Panc1 (cell line): ENCODE results near the gene FANCI. TPM values are rescaled to one million over a fixed set of nuclear protein-coding genes. Genes with fewer than 3 reads are reported as not detected.

Source experiments
- ATAC-seq: fragments of 200-7000 bp; cut with Tn5 transposase; 2 replicates; pipeline ENCODE4 v1.9.1; 2020; ENCODE audit warnings: mild to moderate bottlenecking, moderate library complexity
- BruUV-seq: library from RNA; stranded (reverse); fragments of 400-500 nt; replicated peaks from 2 replicates; lab custom pipeline; 2021; lab: Mats Ljungman, UMichigan
- CTCF ChIA-PET: fragments of 300-600 bp; sonication (Branson Sonifier 250); formaldehyde crosslinking; loops from one replicate; lab custom pipeline; 2022; ENCODE audit warnings: antibody characterized with exemption; lab: Charles Lee
- POLR2A ChIA-PET: fragments of 300-600 bp; sonication (Branson Sonifier 250); formaldehyde crosslinking; loops from one replicate; lab custom pipeline; 2022; ENCODE audit warnings: antibody characterized with exemption; lab: Charles Lee
- DNase-seq: peaks from one replicate; pipeline ENCODE4 v3.0.0-alpha.2; 2010; ENCODE audit warnings: low read depth, low spot score
- H3K27ac ChIP-seq: 2 replicates; pipeline ENCODE4 v1.5.1; 2011; ENCODE audit warnings: mild to moderate bottlenecking, low read length, inconsistent platforms
- H3K27me3 ChIP-seq: fragments of 200-500 bp; sonication (Bioruptor generic); 2 replicates; pipeline ENCODE4 v1.6.0; 2014; ENCODE audit warnings: low read length, inconsistent platforms; ENCODE audit not compliant: control insufficient read depth, insufficient read depth
- H3K36me3 ChIP-seq: fragments of 200-500 bp; sonication (Bioruptor generic); 2 replicates; pipeline ENCODE4 v1.5.1; 2014; ENCODE audit warnings: inconsistent platforms, mild to moderate bottlenecking, low read length, moderate library complexity; ENCODE audit not compliant: control insufficient read depth, insufficient read depth
- H3K4me1 ChIP-seq: 2 replicates; pipeline ENCODE4 v1.5.1; 2011; ENCODE audit warnings: inconsistent platforms, mild to moderate bottlenecking, low read length, moderate library complexity; ENCODE audit not compliant: control insufficient read depth, insufficient read depth
- H3K4me3 ChIP-seq, 2 experiments: 2 replicates each; pipeline ENCODE4 v1.5.1; 2011 to 2012; ENCODE audit warnings: low read depth in 2 of 2, low read length in 2 of 2, mild to moderate bottlenecking in 2 of 2, inconsistent platforms in 1 of 2, moderate library complexity in 1 of 2
- H3K9me3 ChIP-seq: fragments of 200-500 bp; sonication (Bioruptor generic); 2 replicates; pipeline ENCODE4 v1.5.1; 2014; ENCODE audit warnings: low read depth, mild to moderate bottlenecking, inconsistent platforms, low read length, moderate library complexity; ENCODE audit not compliant: control insufficient read depth, insufficient read depth
- CTCF ChIP-seq: fragments of 450-650 bp; IDR thresholded peaks from 2 replicates; pipeline ENCODE4 v1.5.1; 2017; ENCODE audit warnings: mild to moderate bottlenecking
- POLR2AphosphoS5 ChIP-seq: IDR thresholded peaks from 2 replicates; pipeline ENCODE4 v1.6.1; 2012; ENCODE audit warnings: mild to moderate bottlenecking, low read depth, low read length, moderate library complexity
- SIN3A ChIP-seq: IDR thresholded peaks from 2 replicates; pipeline ENCODE4 v1.6.1; 2012; ENCODE audit warnings: low read depth, mild to moderate bottlenecking, low read length, moderate library complexity, borderline replicate concordance; ENCODE audit not compliant: insufficient read depth
- TCF7L2 ChIP-seq: IDR thresholded peaks from 2 replicates; pipeline ENCODE4 v1.6.1; 2011; ENCODE audit warnings: mild to moderate bottlenecking, low read depth, low read length, inconsistent platforms
- in situ Hi-C: cut with HindIII; loops from 2 replicates; pipeline ENCODE4 v1.10.0; 2016; ENCODE audit warnings: low sequenced_read_pairs, low pct_unique_long_range_greater_than_20kb
- intact Hi-C: fragments of 100-400 bp; cut with micrococcal nuclease; formaldehyde crosslinking; loops from one replicate; pipeline ENCODE4 v1.10.0; 2022; ENCODE audit not compliant: unreplicated experiment
- total RNA-seq: library from RNA; stranded (reverse); gene quantifications from one replicate; pipeline ENCODE4 v1.2.1, GENCODE V29; 2021; ENCODE audit not compliant: unreplicated experiment
- TF ChIP-seq, protein P1 (sequence below), 2 experiments: IDR thresholded peaks; 2 replicates each; pipeline ENCODE4 v1.6.1; 2011 to 2012; ENCODE audit warnings: low read depth in 2 of 2, control low read depth in 1 of 2, low read length in 1 of 2, mild to moderate bottlenecking in 1 of 2, moderate library complexity in 1 of 2; ENCODE audit not compliant: insufficient read depth in 1 of 2

Gene FANCI
- total RNA-seq, 1 experiment from 2014 or later = 96.2 TPM

- in situ Hi-C loops (no loop called here), intact Hi-C loops (no loop called here)
- no peak for TF ChIP-seq POLR2AphosphoS5
- TF ChIP-seq CTCF = no peak
- TF ChIP-seq SIN3A = no peak
- TF ChIP-seq, protein P1, sequence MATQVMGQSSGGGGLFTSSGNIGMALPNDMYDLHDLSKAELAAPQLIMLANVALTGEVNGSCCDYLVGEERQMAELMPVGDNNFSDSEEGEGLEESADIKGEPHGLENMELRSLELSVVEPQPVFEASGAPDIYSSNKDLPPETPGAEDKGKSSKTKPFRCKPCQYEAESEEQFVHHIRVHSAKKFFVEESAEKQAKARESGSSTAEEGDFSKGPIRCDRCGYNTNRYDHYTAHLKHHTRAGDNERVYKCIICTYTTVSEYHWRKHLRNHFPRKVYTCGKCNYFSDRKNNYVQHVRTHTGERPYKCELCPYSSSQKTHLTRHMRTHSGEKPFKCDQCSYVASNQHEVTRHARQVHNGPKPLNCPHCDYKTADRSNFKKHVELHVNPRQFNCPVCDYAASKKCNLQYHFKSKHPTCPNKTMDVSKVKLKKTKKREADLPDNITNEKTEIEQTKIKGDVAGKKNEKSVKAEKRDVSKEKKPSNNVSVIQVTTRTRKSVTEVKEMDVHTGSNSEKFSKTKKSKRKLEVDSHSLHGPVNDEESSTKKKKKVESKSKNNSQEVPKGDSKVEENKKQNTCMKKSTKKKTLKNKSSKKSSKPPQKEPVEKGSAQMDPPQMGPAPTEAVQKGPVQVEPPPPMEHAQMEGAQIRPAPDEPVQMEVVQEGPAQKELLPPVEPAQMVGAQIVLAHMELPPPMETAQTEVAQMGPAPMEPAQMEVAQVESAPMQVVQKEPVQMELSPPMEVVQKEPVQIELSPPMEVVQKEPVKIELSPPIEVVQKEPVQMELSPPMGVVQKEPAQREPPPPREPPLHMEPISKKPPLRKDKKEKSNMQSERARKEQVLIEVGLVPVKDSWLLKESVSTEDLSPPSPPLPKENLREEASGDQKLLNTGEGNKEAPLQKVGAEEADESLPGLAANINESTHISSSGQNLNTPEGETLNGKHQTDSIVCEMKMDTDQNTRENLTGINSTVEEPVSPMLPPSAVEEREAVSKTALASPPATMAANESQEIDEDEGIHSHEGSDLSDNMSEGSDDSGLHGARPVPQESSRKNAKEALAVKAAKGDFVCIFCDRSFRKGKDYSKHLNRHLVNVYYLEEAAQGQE (IDR thresholded peaks at IDR 0.05; ENCODE audit: insufficient read depth in 1 of 2, low read depth in 2 of 2, low read length in 1 of 2) = no peak
- no peak for TF ChIP-seq TCF7L2
- H3K27ac ChIP-seq = no peak overlapping the region
- no peaks in the 10 kb centered on the region for H3K9me3 ChIP-seq
- DNase-seq (no peak), ATAC-seq (no peak)
- no TSS peak for BruUV-seq
- POLR2A ChIA-PET = interaction anchor here (0.6 kb wide), 1 partner anchor 50 kb away, joined by 5 read pairs; no protein-coding TSS in a partner anchor
- CTCF ChIA-PET = no interaction called here
- H3K4me3 ChIP-seq = no peak overlapping the region
- H3K36me3 ChIP-seq = peaks cover 28% of the 10 kb centered on the region
- H3K27me3 ChIP-seq = no peaks in the 10 kb centered on the region
- no peaks in the 10 kb centered on the region for H3K4me1 ChIP-seq
These were observed 80.0 kb downstream of the FANCI start for GRCh38 chr15:89323825-89324224.

- peaks cover 36% of the 10 kb centered on the region for H3K36me3 ChIP-seq
- in situ Hi-C loops (no loop called here), intact Hi-C loops (no loop called here)
- TF ChIP-seq CTCF = no peak
- no peak for TF ChIP-seq SIN3A
- TF ChIP-seq, protein P1 (IDR thresholded peaks at IDR 0.05; ENCODE audit: insufficient read depth in 1 of 2, low read depth in 2 of 2, low read length in 1 of 2) = no peak
- TF ChIP-seq TCF7L2 = no peak
- TF ChIP-seq POLR2AphosphoS5 = no peak
- ChIA-PET POLR2A (no interaction called here), CTCF (interaction anchor here (0.5 kb wide), 1 partner anchor 34 kb away, joined by 6 read pairs; no protein-coding TSS in a partner anchor)
- DNase-seq = no peak
- no peaks in the 10 kb centered on the region for H3K27me3 ChIP-seq
- H3K9me3 ChIP-seq = no peaks in the 10 kb centered on the region
- no peak for ATAC-seq
- no peak overlapping the region for H3K27ac ChIP-seq
- H3K4me3 ChIP-seq = no peak overlapping the region
- no peaks in the 10 kb centered on the region for H3K4me1 ChIP-seq
- no TSS peak for BruUV-seq
These were observed 81.4 kb downstream of the FANCI start for GRCh38 chr15:89325039-89325803.
